ENCODE data around the gene TENM3.

GRCh38 chr4:182562350-182562749 lies 319.1 kb downstream of the TENM3 start:
- TF ChIP-seq MLX (CRISPR knock-in tag; IDR thresholded peaks at IDR 0.05) (no peak), CTCF (IDR thresholded peaks at IDR 0.05) (no peak), E2F4 (CRISPR knock-in tag; IDR thresholded peaks at IDR 0.05; ENCODE audit: borderline replicate concordance, low read depth) (no peak)
- TF ChIP-seq, protein P1, sequence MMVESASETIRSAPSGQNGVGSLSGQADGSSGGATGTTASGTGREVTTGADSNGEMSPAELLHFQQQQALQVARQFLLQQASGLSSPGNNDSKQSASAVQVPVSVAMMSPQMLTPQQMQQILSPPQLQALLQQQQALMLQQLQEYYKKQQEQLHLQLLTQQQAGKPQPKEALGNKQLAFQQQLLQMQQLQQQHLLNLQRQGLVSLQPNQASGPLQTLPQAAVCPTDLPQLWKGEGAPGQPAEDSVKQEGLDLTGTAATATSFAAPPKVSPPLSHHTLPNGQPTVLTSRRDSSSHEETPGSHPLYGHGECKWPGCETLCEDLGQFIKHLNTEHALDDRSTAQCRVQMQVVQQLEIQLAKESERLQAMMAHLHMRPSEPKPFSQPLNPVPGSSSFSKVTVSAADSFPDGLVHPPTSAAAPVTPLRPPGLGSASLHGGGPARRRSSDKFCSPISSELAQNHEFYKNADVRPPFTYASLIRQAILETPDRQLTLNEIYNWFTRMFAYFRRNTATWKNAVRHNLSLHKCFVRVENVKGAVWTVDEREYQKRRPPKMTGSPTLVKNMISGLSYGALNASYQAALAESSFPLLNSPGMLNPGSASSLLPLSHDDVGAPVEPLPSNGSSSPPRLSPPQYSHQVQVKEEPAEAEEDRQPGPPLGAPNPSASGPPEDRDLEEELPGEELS (CRISPR knock-in tag; IDR thresholded peaks at IDR 0.05): no peak
